CD4-positive, alpha-beta T cell (primary cell): ENCODE measurements around the gene EPM2AIP1. TPM values are rescaled to one million over a fixed set of nuclear protein-coding genes. Genes with fewer than 3 reads are reported as not detected.

ENCODE experiments used
- ATAC-seq: fragments of 200-7000 bp; cut with Tn5 transposase; one replicate; pipeline ENCODE4 v1.10.0; 2022; ENCODE audit warnings: mild to moderate bottlenecking; ENCODE audit not compliant: poor library complexity
- CTCF ChIA-PET: fragments of 350-600 bp; sonication (Branson Sonifier 250); formaldehyde crosslinking; loops from one replicate; lab custom pipeline; 2021; ENCODE audit warnings: antibody characterized with exemption, inconsistent platforms; lab: Charles Lee
- POLR2A ChIA-PET: fragments of 350-600 bp; sonication (Branson Sonifier 250); formaldehyde crosslinking; loops from one replicate; lab custom pipeline; 2021; ENCODE audit warnings: antibody characterized with exemption, inconsistent platforms; lab: Charles Lee
- DNase-seq, 14 experiments: peaks; one replicate each; pipeline ENCODE4 v3.0.0-alpha.2; 2013 to 2020; ENCODE audit warnings: mixed read lengths in 2 of 14
- H3K27ac ChIP-seq, 2 donors: one replicate each; pipeline versions ENCODE4 v1.5.1 to v1.7.0; 2013; ENCODE audit warnings: low read length in 2 of 2, low read depth in 1 of 2, mild to moderate bottlenecking in 1 of 2
- H3K27me3 ChIP-seq, 2 experiments: 1 replicate in 1 of 2; 2 replicates in 1 of 2; pipeline versions ENCODE4 v1.6.1 to v1.7.0; 2013; ENCODE audit warnings: low read length in 2 of 2, control low read depth in 1 of 2, mild to moderate bottlenecking in 1 of 2, moderate library complexity in 1 of 2; ENCODE audit not compliant: insufficient read depth in 2 of 2, control insufficient read depth in 1 of 2
- H3K36me3 ChIP-seq: one replicate; pipeline ENCODE4 v1.6.1; 2013; ENCODE audit warnings: low read length, control low read depth; ENCODE audit not compliant: insufficient read depth
- H3K4me1 ChIP-seq: one replicate; pipeline ENCODE4 v1.6.1; 2013; ENCODE audit warnings: low read length, control low read depth; ENCODE audit not compliant: insufficient read depth
- H3K4me3 ChIP-seq: one replicate; pipeline ENCODE4 v1.5.1; 2013; ENCODE audit warnings: mild to moderate bottlenecking, low read length, moderate library complexity
- H3K9me3 ChIP-seq, 2 experiments: 1 replicate in 1 of 2; 2 replicates in 1 of 2; pipeline versions ENCODE4 v1.6.1 to v1.7.0; 2013; ENCODE audit warnings: low read length in 2 of 2, mild to moderate bottlenecking in 2 of 2, control low read depth in 1 of 2, moderate library complexity in 1 of 2; ENCODE audit not compliant: control insufficient read depth in 1 of 2, insufficient read depth in 1 of 2
- H3K27ac Mint-ChIP-seq: one replicate; pipeline ENCODE4 v1.8.0; 2020; ENCODE audit warnings: mixed read lengths
- H3K27me3 Mint-ChIP-seq: one replicate; pipeline ENCODE4 v1.8.0; 2021; ENCODE audit warnings: mixed read lengths
- H3K36me3 Mint-ChIP-seq: one replicate; pipeline ENCODE4 v1.8.0; 2021; ENCODE audit warnings: low read depth, mixed read lengths
- H3K4me1 Mint-ChIP-seq: one replicate; pipeline ENCODE4 v1.8.0; 2021; ENCODE audit warnings: low read depth, mixed read lengths
- H3K4me3 Mint-ChIP-seq: one replicate; pipeline ENCODE4 v1.8.0; 2020; ENCODE audit warnings: mild to moderate bottlenecking, mixed read lengths
- H3K9me3 Mint-ChIP-seq: one replicate; pipeline ENCODE4 v1.8.0; 2020; ENCODE audit warnings: mixed read lengths
- intact Hi-C, 2 experiments: fragments of 100-400 bp; cut with DNase I in 1 of 2; cut with micrococcal nuclease in 1 of 2; formaldehyde crosslinking; loops; one replicate each; pipeline versions ENCODE4 v1.15.1 to v1.9.0; 2023 to 2025; cut with DNase I, micrococcal nuclease
- total RNA-seq, 174 experiments: library from RNA in 2 of 174; stranded (reverse) in 2 of 174; gene quantifications; one replicate each; pipeline ENCODE4 v1.2.3 and lab custom pipeline; 2021 to 2026
- TF ChIP-seq, protein P1 (sequence below): fragments of 200-600 bp; IDR thresholded peaks from one replicate; pipeline ENCODE4 v1.8.0; 2022; ENCODE audit warnings: antibody characterized with exemption, mild to moderate bottlenecking

EPM2AIP1 gene
- total RNA-seq, 2 experiments from 2014 or later, result 27.7 to 29.5 TPM

DNA sequence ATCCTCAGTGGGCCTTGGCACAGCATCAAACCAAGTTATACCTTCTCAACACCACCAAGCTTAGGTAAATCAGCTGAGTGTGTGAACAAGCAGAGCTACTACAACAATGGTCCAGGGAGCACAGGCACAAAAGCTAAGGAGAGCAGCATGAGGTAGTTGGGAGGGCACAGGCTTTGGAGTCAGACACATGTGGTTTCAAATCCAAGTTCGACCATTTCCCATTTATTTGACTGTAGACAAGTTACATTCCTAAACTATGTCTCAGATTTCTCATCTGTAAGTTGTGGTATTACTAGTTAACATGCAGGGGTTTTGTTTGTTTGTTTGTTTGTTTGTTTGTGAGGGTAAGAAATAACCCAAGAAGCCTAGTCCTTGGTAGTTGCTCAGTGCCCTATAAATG, 47.3 kb upstream of the EPM2AIP1 start:
- H3K9me3 Mint-ChIP-seq, result no peaks in the 10 kb centered on the region
- no peak overlapping the region for H3K4me3 Mint-ChIP-seq
- no peak for DNase-seq
- ATAC-seq, result no peak
- peaks cover 6% of the 10 kb centered on the region for H3K4me1 Mint-ChIP-seq
- Histone ChIP-seq H3K4me1 (no peaks in the 10 kb centered on the region), H3K27me3 (no peaks in the 10 kb centered on the region), H3K4me3 (no peak overlapping the region), H3K27ac (no peak overlapping the region), H3K36me3 (peaks cover 67% of the 10 kb centered on the region), H3K9me3 (peaks cover 0 to 5% of the 10 kb centered on the region in 2 experiments)
- TF ChIP-seq, protein P1, sequence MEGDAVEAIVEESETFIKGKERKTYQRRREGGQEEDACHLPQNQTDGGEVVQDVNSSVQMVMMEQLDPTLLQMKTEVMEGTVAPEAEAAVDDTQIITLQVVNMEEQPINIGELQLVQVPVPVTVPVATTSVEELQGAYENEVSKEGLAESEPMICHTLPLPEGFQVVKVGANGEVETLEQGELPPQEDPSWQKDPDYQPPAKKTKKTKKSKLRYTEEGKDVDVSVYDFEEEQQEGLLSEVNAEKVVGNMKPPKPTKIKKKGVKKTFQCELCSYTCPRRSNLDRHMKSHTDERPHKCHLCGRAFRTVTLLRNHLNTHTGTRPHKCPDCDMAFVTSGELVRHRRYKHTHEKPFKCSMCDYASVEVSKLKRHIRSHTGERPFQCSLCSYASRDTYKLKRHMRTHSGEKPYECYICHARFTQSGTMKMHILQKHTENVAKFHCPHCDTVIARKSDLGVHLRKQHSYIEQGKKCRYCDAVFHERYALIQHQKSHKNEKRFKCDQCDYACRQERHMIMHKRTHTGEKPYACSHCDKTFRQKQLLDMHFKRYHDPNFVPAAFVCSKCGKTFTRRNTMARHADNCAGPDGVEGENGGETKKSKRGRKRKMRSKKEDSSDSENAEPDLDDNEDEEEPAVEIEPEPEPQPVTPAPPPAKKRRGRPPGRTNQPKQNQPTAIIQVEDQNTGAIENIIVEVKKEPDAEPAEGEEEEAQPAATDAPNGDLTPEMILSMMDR, result no peak
- no peaks in the 10 kb centered on the region for H3K27me3 Mint-ChIP-seq
- H3K27ac Mint-ChIP-seq, result no peak overlapping the region
- H3K36me3 Mint-ChIP-seq, result peaks cover 88% of the 10 kb centered on the region
- intact Hi-C loops, result no loop called here
- POLR2A ChIA-PET, result no interaction called here
- CTCF ChIA-PET, result no interaction called here

DNA sequence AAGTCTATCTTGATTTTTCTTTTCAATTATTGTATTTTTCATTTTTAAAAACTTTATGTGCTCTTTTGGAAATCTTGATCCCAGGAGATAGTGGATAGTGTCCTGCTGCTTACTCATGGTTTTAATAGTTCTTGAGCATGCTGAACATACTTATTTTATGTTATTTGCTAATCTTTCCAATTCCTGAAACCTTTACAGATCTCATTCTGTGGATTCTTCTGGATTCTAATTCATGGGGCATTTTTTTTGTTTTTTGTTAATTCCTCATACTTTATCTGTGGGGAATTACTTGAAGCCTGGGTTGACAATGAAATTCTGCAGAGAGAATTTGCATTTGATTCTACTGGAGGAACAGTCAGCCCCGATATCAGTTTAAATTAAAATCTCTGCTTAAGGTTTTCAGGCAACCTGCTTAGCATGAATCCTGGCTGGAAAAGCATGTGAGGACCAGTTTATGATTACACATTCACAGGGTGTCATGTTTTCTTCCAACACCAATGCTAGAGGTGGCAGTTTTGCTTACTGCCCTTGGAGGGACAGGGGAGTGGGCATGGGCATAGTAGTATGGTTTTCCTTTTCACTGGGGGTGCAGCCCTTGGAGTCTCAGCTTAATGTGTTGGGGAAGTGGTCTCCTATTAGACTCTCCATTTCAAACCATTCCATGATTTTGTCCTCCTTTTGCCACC, 46.4 kb upstream of the EPM2AIP1 start:
- no peak overlapping the region for H3K27ac Mint-ChIP-seq
- POLR2A ChIA-PET, result no interaction called here

DNA sequence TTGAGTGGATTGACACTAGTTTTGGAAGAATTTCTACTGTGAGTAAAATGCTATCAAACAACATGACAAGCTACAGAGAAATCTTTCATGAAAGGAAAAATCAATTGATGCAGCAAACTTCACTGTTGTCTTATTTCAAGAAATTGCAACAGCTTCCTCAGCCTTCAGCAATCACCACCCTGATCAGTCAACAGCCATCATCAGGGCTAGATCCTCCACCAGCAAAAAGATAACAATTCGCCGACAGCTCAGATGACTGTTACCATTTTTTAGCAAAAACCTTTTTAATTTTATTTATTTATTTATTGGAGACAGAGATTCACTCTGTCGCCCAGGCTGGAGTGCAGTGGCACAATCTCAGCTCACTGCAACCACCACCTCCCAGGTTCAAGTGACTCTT, 44.4 kb upstream of the EPM2AIP1 start:
- TF ChIP-seq, protein P1, result no peak
- H3K9me3 Mint-ChIP-seq, result no peaks in the 10 kb centered on the region
- H3K36me3 Mint-ChIP-seq, result peaks cover 98% of the 10 kb centered on the region
- ATAC-seq, result no peak
- Histone ChIP-seq H3K27ac (no peak overlapping the region), H3K9me3 (peaks cover 0 to 5% of the 10 kb centered on the region in 2 experiments), H3K27me3 (no peaks in the 10 kb centered on the region), H3K36me3 (peaks cover 74% of the 10 kb centered on the region), H3K4me3 (no peak overlapping the region), H3K4me1 (no peaks in the 10 kb centered on the region)
- H3K27ac Mint-ChIP-seq, result no peak overlapping the region
- H3K4me3 Mint-ChIP-seq, result no peak overlapping the region
- CTCF ChIA-PET, result interaction anchor here (0.7 kb wide), 1 partner anchor 19 kb away, joined by 3 read pairs; no protein-coding TSS in a partner anchor
- peaks cover 6% of the 10 kb centered on the region for H3K4me1 Mint-ChIP-seq
- intact Hi-C loops, result no loop called here
- H3K27me3 Mint-ChIP-seq, result no peaks in the 10 kb centered on the region
- no peak for DNase-seq
- POLR2A ChIA-PET, result no interaction called here

More for the DNA sequence above, 46.4 kb upstream of the EPM2AIP1 start:
- no peak overlapping the region for H3K4me3 ChIP-seq
- no peak for ATAC-seq
- H3K4me1 ChIP-seq, result no peaks in the 10 kb centered on the region
- DNase-seq, result no peak
- Mint-ChIP-seq H3K9me3 (no peaks in the 10 kb centered on the region), H3K4me1 (peaks cover 6% of the 10 kb centered on the region), H3K4me3 (no peak overlapping the region), H3K27me3 (no peaks in the 10 kb centered on the region), H3K36me3 (peaks cover 88% of the 10 kb centered on the region)
- H3K27ac ChIP-seq, result no peak overlapping the region
- TF ChIP-seq, protein P1, result no peak
- H3K27me3 ChIP-seq, result no peaks in the 10 kb centered on the region
- peaks cover 0 to 5% of the 10 kb centered on the region in 2 experiments for H3K9me3 ChIP-seq
- intact Hi-C loops, result no loop called here
- H3K36me3 ChIP-seq, result peaks cover 71% of the 10 kb centered on the region
- CTCF ChIA-PET, result interaction anchor here (0.6 kb wide), 1 partner anchor 283 kb away, joined by 5 read pairs; no protein-coding TSS in a partner anchor
